H1 (cell line): ENCODE data around the gene EPB41L3. TPM values are rescaled to one million over a fixed set of nuclear protein-coding genes. Genes with fewer than 3 reads are reported as not detected.

Experiments used
- CTCF ChIA-PET: fragments of 300-600 bp; sonication (Branson Sonifier 250); formaldehyde crosslinking; loops from one replicate; lab custom pipeline; 2021; ENCODE audit not compliant: partially characterized antibody; lab: Charles Lee
- POLR2A ChIA-PET: fragments of 300-600 bp; sonication (Branson Sonifier 250); formaldehyde crosslinking; loops from one replicate; lab custom pipeline; 2021; ENCODE audit warnings: inconsistent platforms; ENCODE audit not compliant: partially characterized antibody; lab: Charles Lee
- DNase-seq, 2 experiments: peaks; one replicate each; pipeline versions ENCODE4 v3.0.0 to v3.0.0-alpha.2; 2010 to 2022; ENCODE audit warnings: low spot score in 2 of 2, low read depth in 1 of 2, mixed read lengths in 1 of 2
- FAIRE-seq: peaks from 2 replicates; lab custom pipeline; 2011; peaks lifted over from hg19 to GRCh38; lab: Jason Lieb, UNC
- H2AFZ ChIP-seq: 2 replicates; pipeline ENCODE4 v1.8.1; 2012; ENCODE audit warnings: low read length, inconsistent platforms
- H2AK5ac ChIP-seq: 2 replicates; pipeline ENCODE4 v1.6.1; 2013; ENCODE audit warnings: low read depth, low read length
- H2BK120ac ChIP-seq: replicated peaks from 2 replicates; pipeline ENCODE3; 2013; ENCODE audit warnings: low read depth, low read length, inconsistent platforms
- H2BK12ac ChIP-seq: 2 replicates; pipeline ENCODE4 v1.6.1; 2013; ENCODE audit warnings: low read depth, low read length
- H2BK15ac ChIP-seq: 2 replicates; pipeline ENCODE4 v1.6.1; 2013; ENCODE audit warnings: low read length
- H2BK20ac ChIP-seq: 2 replicates; pipeline ENCODE4 v1.6.1; 2013; ENCODE audit warnings: low read length
- H2BK5ac ChIP-seq: 2 replicates; pipeline ENCODE4 v1.6.1; 2013; ENCODE audit warnings: low read depth, low read length
- H3K14ac ChIP-seq: 2 replicates; pipeline ENCODE4 v1.6.1; 2013; ENCODE audit warnings: inconsistent platforms; ENCODE audit not compliant: insufficient read length
- H3K18ac ChIP-seq: 2 replicates; pipeline ENCODE4 v1.6.1; 2013; ENCODE audit warnings: low read length; ENCODE audit errors: extremely low read depth
- H3K23ac ChIP-seq: 2 replicates; pipeline ENCODE4 v1.6.1; 2013; ENCODE audit warnings: inconsistent platforms; ENCODE audit not compliant: insufficient read length
- H3K23me2 ChIP-seq: 2 replicates; pipeline ENCODE4 v1.6.1; 2013; ENCODE audit warnings: low read depth, low read length
- H3K27ac ChIP-seq: 2 replicates; pipeline ENCODE4 v1.6.1; 2011; ENCODE audit warnings: low read depth, low read length, inconsistent platforms
- H3K27me3 ChIP-seq, 4 experiments: replicated peaks in 1 of 4; 1 replicate in 1 of 4; 2 replicates in 3 of 4; pipeline versions ENCODE4 v1.6.1 to v1.8.1; 2011 to 2013; ENCODE audit warnings: low read length in 3 of 4, mild to moderate bottlenecking in 3 of 4, inconsistent platforms in 2 of 4, mixed read lengths in 2 of 4, moderate library complexity in 1 of 4; ENCODE audit not compliant: control insufficient read depth in 3 of 4, insufficient read depth in 3 of 4; ENCODE audit errors: extremely low read depth in 1 of 4
- H3K36me3 ChIP-seq, 4 experiments: 2 replicates each; pipeline versions ENCODE4 v1.6.1 to v1.8.1; 2011 to 2013; ENCODE audit warnings: mild to moderate bottlenecking in 4 of 4, low read length in 3 of 4, moderate library complexity in 2 of 4, control low read depth in 1 of 4, inconsistent platforms in 1 of 4; ENCODE audit not compliant: insufficient read depth in 4 of 4, control insufficient read depth in 2 of 4
- H3K4ac ChIP-seq: replicated peaks from 2 replicates; pipeline ENCODE3; 2013; ENCODE audit warnings: low read length, low read depth, mixed read lengths, inconsistent platforms; ENCODE audit not compliant: insufficient read length
- H3K4me1 ChIP-seq, 4 experiments: replicated peaks in 1 of 4; 1 replicate in 1 of 4; 2 replicates in 3 of 4; pipeline versions ENCODE4 v1.6.1 to v1.8.1; 2011 to 2013; ENCODE audit warnings: low read length in 3 of 4, inconsistent platforms in 2 of 4, mixed read lengths in 1 of 4; ENCODE audit not compliant: insufficient read depth in 4 of 4, control insufficient read depth in 3 of 4
- H3K4me2 ChIP-seq, 2 experiments: 2 replicates each; pipeline versions ENCODE4 v1.6.1 to v1.8.1; 2011 to 2013; ENCODE audit warnings: low read depth in 2 of 2, low read length in 2 of 2, control low read depth in 1 of 2, inconsistent platforms in 1 of 2, mild to moderate bottlenecking in 1 of 2; ENCODE audit not compliant: insufficient read depth in 1 of 2
- H3K4me3 ChIP-seq, 4 experiments: fragments of 200-600, 300-600 bp in 1 of 4; sonication (generic), shearing (Covaris generic), sonication (Bioruptor Twin) in 1 of 4; 2 replicates each; pipeline versions ENCODE4 v1.5.1 to v1.8.1; 2011 to 2016; ENCODE audit warnings: low read length in 4 of 4, low read depth in 3 of 4, control low read depth in 2 of 4, inconsistent platforms in 2 of 4, mild to moderate bottlenecking in 2 of 4, mixed read lengths in 1 of 4, moderate library complexity in 1 of 4; ENCODE audit not compliant: insufficient read depth in 2 of 4; ENCODE audit errors: extremely low read depth in 1 of 4
- H3K56ac ChIP-seq: replicated peaks from 2 replicates; pipeline ENCODE3; 2013; ENCODE audit warnings: low read depth, mild to moderate bottlenecking, mixed read lengths, low read length, inconsistent platforms; ENCODE audit not compliant: insufficient read length
- H3K79me1 ChIP-seq: 2 replicates; pipeline ENCODE4 v1.6.1; 2013; ENCODE audit warnings: low read depth, low read length, control low read depth
- H3K79me2 ChIP-seq, 2 experiments: 2 replicates each; pipeline versions ENCODE4 v1.6.1 to v1.8.1; 2012 to 2013; ENCODE audit warnings: low read length in 2 of 2, mild to moderate bottlenecking in 2 of 2, inconsistent platforms in 1 of 2; ENCODE audit not compliant: insufficient read depth in 2 of 2, control insufficient read depth in 1 of 2
- H3K9ac ChIP-seq, 4 experiments: replicated peaks in 1 of 4; 1 replicate in 1 of 4; 2 replicates in 3 of 4; pipeline versions ENCODE4 v1.6.1 to v1.8.1; 2011 to 2013; ENCODE audit warnings: low read depth in 3 of 4, low read length in 3 of 4, control low read depth in 2 of 4, mild to moderate bottlenecking in 2 of 4, moderate library complexity in 2 of 4, inconsistent platforms in 1 of 4; ENCODE audit errors: extremely low read depth in 1 of 4
- H3K9me3 ChIP-seq, 2 experiments: 2 replicates each; pipeline versions ENCODE4 v1.6.1 to v1.8.1; 2012 to 2013; ENCODE audit warnings: mild to moderate bottlenecking in 2 of 2, moderate library complexity in 2 of 2, control low read depth in 1 of 2, inconsistent platforms in 1 of 2, low read depth in 1 of 2, low read length in 1 of 2, mixed read lengths in 1 of 2; ENCODE audit not compliant: insufficient read depth in 2 of 2
- H4K20me1 ChIP-seq, 2 experiments: replicated peaks in 1 of 2; 2 replicates each; pipeline versions ENCODE3 to v1.8.1; 2011 to 2013; ENCODE audit warnings: inconsistent platforms in 2 of 2, low read length in 2 of 2, mild to moderate bottlenecking in 1 of 2; ENCODE audit not compliant: insufficient read depth in 2 of 2, control insufficient read depth in 1 of 2
- H4K5ac ChIP-seq: 2 replicates; pipeline ENCODE4 v1.6.1; 2013; ENCODE audit warnings: low read length, low read depth, mixed read lengths, inconsistent platforms; ENCODE audit not compliant: insufficient read length
- H4K8ac ChIP-seq: 2 replicates; pipeline ENCODE4 v1.8.0; 2013; ENCODE audit warnings: mild to moderate bottlenecking, moderate library complexity, low read length, inconsistent platforms; ENCODE audit not compliant: insufficient read depth; ENCODE audit errors: extremely low read depth
- H4K91ac ChIP-seq: replicated peaks from 2 replicates; pipeline ENCODE3; 2013; ENCODE audit warnings: low read length, mixed read lengths, inconsistent platforms; ENCODE audit not compliant: insufficient read length
- CBX8 ChIP-seq: fragments of 300-800, 300-1000 bp; sonication (generic); IDR thresholded peaks from 2 replicates; pipeline ENCODE4 v1.7.1; 2016; ENCODE audit warnings: low read depth, low read length, borderline replicate concordance
- CTBP2 ChIP-seq: IDR thresholded peaks from 2 replicates; pipeline ENCODE4 v1.7.0; 2011; ENCODE audit warnings: borderline replicate concordance, mild to moderate bottlenecking, moderate library complexity, mixed read lengths, low read length; ENCODE audit not compliant: insufficient read depth, insufficient read length
- EGR1 ChIP-seq: IDR thresholded peaks from 2 replicates; pipeline ENCODE4 v1.6.1; 2011; ENCODE audit warnings: low read depth, low read length, borderline replicate concordance
- NRF1 ChIP-seq: IDR thresholded peaks from 2 replicates; pipeline ENCODE4 v1.6.1; 2011; ENCODE audit warnings: mild to moderate bottlenecking, low read depth, low read length, improper control_type of control experiment
- RNF2 ChIP-seq: fragments of 200-900, 300-1000 bp; sonication (generic); IDR thresholded peaks from 2 replicates; pipeline ENCODE4 v1.7.1; 2016; ENCODE audit warnings: borderline replicate concordance, low read depth, mild to moderate bottlenecking, antibody characterized with exemption, low read length; ENCODE audit not compliant: poor library complexity, severe bottlenecking; ENCODE audit errors: missing control alignments
- SAP30 ChIP-seq: fragments of 300-600 bp; sonication (generic); IDR thresholded peaks from 2 replicates; pipeline ENCODE4 v1.7.1; 2012; ENCODE audit warnings: low read length, moderate library complexity, mild to moderate bottlenecking, inconsistent platforms; ENCODE audit not compliant: insufficient read depth, insufficient replicate concordance
- SIX5 ChIP-seq: IDR thresholded peaks from 2 replicates; pipeline ENCODE4 v1.6.1; 2011; ENCODE audit warnings: mild to moderate bottlenecking, low read depth, low read length
- SUZ12 ChIP-seq: fragments of 200-600 bp; sonication (generic); IDR thresholded peaks from 2 replicates; pipeline ENCODE4 v1.6.1; 2012; ENCODE audit warnings: mild to moderate bottlenecking, inconsistent platforms, low read length, moderate library complexity, mixed read lengths
- TBP ChIP-seq: IDR thresholded peaks from 2 replicates; pipeline ENCODE4 v1.6.1; 2011; ENCODE audit warnings: low read depth, low read length, improper control_type of control experiment
- WGBS, 2 experiments: shearing (Covaris generic) in 1 of 2; methylation state at CpG; one replicate each; pipeline versions ENCODE4 v1.1.6 to v1.1.7; 2013 to 2015; ENCODE audit warnings: low lambda C conversion rate in 2 of 2, mixed read lengths in 2 of 2, inconsistent platforms in 1 of 2, low coverage in 1 of 2, missing lambda C conversion rate in 1 of 2; ENCODE audit not compliant: insufficient replicate concordance in 2 of 2, insufficient coverage in 1 of 2, insufficient read length in 1 of 2; ENCODE audit errors: extremely low coverage in 1 of 2, missing lambda C conversion rate in 1 of 2; 5-methylcytosine and 5-hydroxymethylcytosine counted together
- polyA plus RNA-seq, 7 experiments: library from polyadenylated mRNA; depleted of rRNA in 3 of 7; stranded (reverse) in 5 of 7; unstranded in 2 of 7; fragments of >200 nt in 5 of 7; fragments of 200-250 nt in 2 of 7; gene quantifications; 1 replicate in 5 of 7; 2 replicates in 1 of 7; 4 replicates in 1 of 7; pipeline versions ENCODE4 v1.2.1 to v1.2.3, GENCODE V29; 2011 to 2013; ENCODE audit warnings: missing spikeins in 2 of 7, mixed read lengths in 2 of 7
- total RNA-seq: library from RNA; stranded (reverse); fragmentation: NEBNext Ultra II Directional; extraction: Animal tissue kit (Norgen Biotek cat#: 25700); gene quantifications from 2 replicates; pipeline ENCODE4 v1.2.1, GENCODE V29; 2021
- TF ChIP-seq, protein P1 (sequence below): IDR thresholded peaks from 2 replicates; pipeline ENCODE4 v1.6.1; 2012; ENCODE audit warnings: inconsistent platforms

Gene EPB41L3
- total and polyA plus RNA-seq, 2 of the 8 experiments (the other 6 are each of a cell fraction or from before 2014, with no cell fraction given) = 7.9 to 16.1 TPM

DNA sequence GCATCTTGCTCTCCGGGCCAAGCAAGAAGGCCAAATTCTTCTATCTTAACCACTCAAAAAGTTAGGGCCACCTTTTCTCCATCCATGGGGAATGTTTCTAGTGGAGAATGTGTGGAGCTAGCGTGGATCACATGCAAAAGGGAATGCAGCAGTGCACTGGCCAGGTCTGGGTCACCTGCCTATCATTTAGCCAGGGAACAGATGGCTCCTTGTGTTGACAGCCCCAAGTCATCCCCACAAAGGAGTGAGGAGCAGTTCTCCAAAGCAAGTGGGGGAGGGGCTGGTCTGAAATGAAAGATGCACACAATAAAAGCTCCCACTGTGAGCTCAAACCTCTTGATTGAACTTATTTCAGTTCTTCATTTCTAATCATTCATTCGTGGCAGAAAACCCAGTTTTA is 19.1 kb downstream of the EPB41L3 start:
- Histone ChIP-seq H3K14ac (no peak overlapping the region), H3K56ac (no peak overlapping the region), H2BK15ac (no peak overlapping the region), H3K23ac (no peak overlapping the region), H2AFZ (no peak overlapping the region), H4K8ac (no peak overlapping the region), H2BK120ac (no peak overlapping the region), H3K79me1 (0 out of 2 replicates have a peak, but pooled peaks cover 2% of the 10 kb centered on the region), H2BK20ac (no peak overlapping the region), H2BK12ac (no peak overlapping the region), H4K91ac (no peak overlapping the region), H2BK5ac (no peak overlapping the region), H3K23me2 (no peaks in the 10 kb centered on the region), H3K79me2 (no peaks in the 10 kb centered on the region), H3K4me3 (no peak overlapping the region), H3K27me3 (no peaks in the 10 kb centered on the region), H2AK5ac (no peak overlapping the region), H3K36me3 (no peaks in the 10 kb centered on the region; a peak in 1 of 8 replicates), H3K9me3 (no peaks in the 10 kb centered on the region), H4K5ac (no peak overlapping the region), H4K20me1 (no peaks in the 10 kb centered on the region), H3K18ac (no peak overlapping the region), H3K9ac (no peak overlapping the region), H3K4me1 (no peaks in the 10 kb centered on the region; a peak in 1 of 7 replicates), H3K27ac (no peak overlapping the region), H3K4ac (no peak overlapping the region), H3K4me2 (no peak overlapping the region)
- TF ChIP-seq CTBP2 = no peak
- TF ChIP-seq TBP = no peak
- no peak for TF ChIP-seq NRF1
- no peak for TF ChIP-seq RNF2
- TF ChIP-seq, protein P1, sequence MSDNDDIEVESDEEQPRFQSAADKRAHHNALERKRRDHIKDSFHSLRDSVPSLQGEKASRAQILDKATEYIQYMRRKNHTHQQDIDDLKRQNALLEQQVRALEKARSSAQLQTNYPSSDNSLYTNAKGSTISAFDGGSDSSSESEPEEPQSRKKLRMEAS = no peak
- TF ChIP-seq EGR1 = no peak
- TF ChIP-seq CBX8 = no peak
- TF ChIP-seq SAP30 = no peak
- no peak for TF ChIP-seq SIX5
- TF ChIP-seq SUZ12 = no peak
- ChIA-PET CTCF (interaction anchor here (0.6 to 1.2 kb wide), 4 partner anchors 11 to 1662 kb away, joined by 3 to 9 read pairs (median 4); no protein-coding TSS in a partner anchor), POLR2A (no interaction called here)
- 83% methylated on average over 3 of the region's 3 CpGs; no CpG with 5 or more reads in 1 of the 2 experiments for WGBS, 2 experiments
- no peak for DNase-seq
- no peak for FAIRE-seq
